G401.6 (cell line): ENCODE results near the gene B3GNT7.
"Not testable (repeated sequence)": the region's sequence is repeated elsewhere in the genome, so short reads cannot be mapped to it uniquely, and the experiment has no call there.

Source experiments
- FAIRE-seq: peaks from 2 replicates; lab custom pipeline; 2012; peaks lifted over from hg19 to GRCh38; lab: Jason Lieb, UNC

B3GNT7 gene

GRCh38 chr2:231386446-231386845 is 9.1 kb upstream of the B3GNT7 start:
- no peak for FAIRE-seq

GRCh38 chr2:231387904-231388724 is 7.4 kb upstream of the B3GNT7 start:
- FAIRE-seq: no peak

GRCh38 chr2:231388725-231389346 is 6.7 kb upstream of the B3GNT7 start:
- no peak for FAIRE-seq

GRCh38 chr2:231390667-231391066 is 4.8 kb upstream of the B3GNT7 start:
- no peak for FAIRE-seq

GRCh38 chr2:231391981-231392380 is 3.5 kb upstream of the B3GNT7 start:
- no peak for FAIRE-seq

GRCh38 chr2:231392431-231393148 is 2.9 kb upstream of the B3GNT7 start:
- FAIRE-seq: no peak

- no peak for FAIRE-seq
These were observed 2.1 kb upstream of the B3GNT7 start for GRCh38 chr2:231393149-231394131.

- FAIRE-seq: no peak
These were observed 1.0 kb upstream of the B3GNT7 start for GRCh38 chr2:231394211-231395141.

- no peak for FAIRE-seq
These were observed 730 bp downstream of the B3GNT7 start for GRCh38 chr2:231396058-231396821.

- no peak for FAIRE-seq
These were observed 1.8 kb downstream of the B3GNT7 start for GRCh38 chr2:231397011-231397927.

- FAIRE-seq: no peak
These were observed 2.4 kb downstream of the B3GNT7 start for GRCh38 chr2:231397928-231398294.

- no peak for FAIRE-seq
These were observed 3.1 kb downstream of the B3GNT7 start for GRCh38 chr2:231398585-231398984.

GRCh38 chr2:231399046-231399852 is 3.7 kb downstream of the B3GNT7 start:
- no peak for FAIRE-seq

- no peak for FAIRE-seq
These were observed 4.6 kb downstream of the B3GNT7 start for GRCh38 chr2:231399853-231400680.

- FAIRE-seq: peak; percentile 21
These were observed 5.2 kb downstream of the B3GNT7 start for GRCh38 chr2:231400681-231401080.

GRCh38 chr2:231401101-231401500 is 5.6 kb downstream of the B3GNT7 start:
- FAIRE-seq: not testable (repeated sequence)
